Upper lobe of left lung (tissue), 4 donors: ENCODE data around the gene SEPTIN2.

Experiments
- CTCF ChIP-seq, 6 experiments: fragments of 450-650 bp in 4 of 6; fragments of 200-600 bp in 2 of 6; sonication (generic) in 2 of 6; IDR thresholded peaks; one replicate each; pipeline ENCODE4 v1.5.1; 2016 to 2019; ENCODE audit warnings: antibody characterized with exemption in 6 of 6
- POLR2A ChIP-seq, 4 donors: fragments of 450-650 bp; IDR thresholded peaks; one replicate each; pipeline ENCODE4 v1.5.1; 2016 to 2017; ENCODE audit warnings: antibody characterized with exemption in 4 of 4, mild to moderate bottlenecking in 2 of 4

DNA sequence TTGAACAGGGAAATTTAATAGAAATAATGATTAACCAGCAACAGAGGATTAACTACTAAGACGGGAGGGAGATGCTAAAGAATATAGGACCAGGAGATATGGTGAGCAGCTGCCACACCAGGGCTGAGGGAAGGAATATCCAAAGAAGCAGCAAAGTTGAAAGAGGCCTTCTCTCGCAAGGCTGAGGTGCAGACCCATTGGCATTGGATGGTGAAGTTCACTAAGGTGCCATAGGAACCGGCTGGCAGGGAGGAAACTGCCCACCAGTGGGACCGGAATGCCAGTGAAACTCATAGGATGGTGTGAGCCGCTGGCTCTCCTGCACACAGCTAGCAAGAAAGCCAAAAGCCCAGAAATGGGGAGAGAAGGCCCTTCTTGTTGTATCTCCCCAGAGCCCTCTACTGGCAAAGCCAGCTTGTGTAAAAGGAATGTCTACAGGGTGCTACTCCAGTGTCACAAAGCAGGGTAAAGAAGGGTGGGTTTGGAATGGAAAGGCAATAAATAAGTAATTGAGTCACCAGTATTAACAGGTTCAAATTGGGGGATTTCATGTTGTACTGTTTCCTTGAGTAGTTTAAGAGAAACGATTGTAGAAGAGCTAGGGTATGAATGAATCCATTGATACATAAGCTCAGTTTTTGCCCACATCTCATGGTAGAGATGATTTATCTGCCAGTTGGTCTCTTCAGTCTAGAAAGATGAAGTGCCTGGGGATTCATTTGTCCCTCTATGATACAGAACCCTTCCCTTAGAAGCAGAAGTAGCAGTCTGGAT is 76.4 kb downstream of the SEPTIN2 start:
- TF ChIP-seq CTCF (IDR thresholded peaks at IDR 0.05) (peak in 5 of 6 experiments; percentile 22 to 43 (median 34)), POLR2A (IDR thresholded peaks at IDR 0.05) (no peak)
